ENCODE results near the gene FGF7. TPM values are rescaled to one million over a fixed set of nuclear protein-coding genes. Genes with fewer than 3 reads are reported as not detected.

FGF7 gene
- total and polyA plus RNA-seq, 2 of the 8 experiments (the other 6 are each of a cell fraction or from before 2014, with no cell fraction given): not detected

DNA sequence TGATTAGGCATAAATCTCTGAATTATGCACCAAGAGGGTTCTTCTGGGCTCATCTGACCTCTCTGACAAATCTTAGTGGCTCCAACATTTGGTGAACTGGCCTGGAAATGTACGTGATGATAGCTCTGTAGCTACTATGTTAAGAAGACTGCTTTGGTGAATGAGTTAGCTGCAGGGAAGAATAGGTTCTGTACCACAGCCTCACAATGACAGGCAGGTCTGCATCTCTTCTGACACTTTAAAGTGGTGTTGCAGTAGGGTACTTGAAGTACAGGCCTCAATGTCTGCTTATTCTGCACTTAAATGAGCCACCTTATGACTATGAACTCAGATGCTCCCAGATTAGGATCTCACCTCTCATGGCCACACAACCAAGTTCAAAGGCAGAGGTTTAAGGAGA is 7.0 kb downstream of the FGF7 start (continued):
- TF ChIP-seq ATF2 (IDR thresholded peaks at IDR 0.05; ENCODE audit: low read length) (no peak), CHD1 (IDR thresholded peaks at IDR 0.05; ENCODE audit: low read depth, low read length) (no peak), NRF1 (IDR thresholded peaks at IDR 0.05; ENCODE audit: low read depth, low read length) (no peak), CHD2 (IDR thresholded peaks at IDR 0.05; ENCODE audit: low read length) (no peak), NANOG (IDR thresholded peaks at IDR 0.05; ENCODE audit: insufficient read depth, low read depth, low read length, poor library complexity, severe bottlenecking) (no peak), GTF2F1 (IDR thresholded peaks at IDR 0.05; ENCODE audit: borderline replicate concordance, low read depth, low read length) (no peak)

Data from H1 (cell line).